Ovary (tissue), 3 donors: Measurements from ENCODE around the gene PTMA.

Source experiments
- CTCF ChIP-seq, 3 donors: fragments of 450-650 bp in 2 of 3; fragments of 200-600 bp in 1 of 3; IDR thresholded peaks; one replicate each; pipeline versions ENCODE4 v1.5.1 to v1.8.0; 2016 to 2022; ENCODE audit warnings: antibody characterized with exemption in 3 of 3, mild to moderate bottlenecking in 1 of 3
- EP300 ChIP-seq: sonication (generic); formaldehyde crosslinking; IDR thresholded peaks from one replicate; pipeline ENCODE4 v1.6.1; 2017; ENCODE audit warnings: antibody characterized with exemption
- POLR2A ChIP-seq: fragments of 450-650 bp; IDR thresholded peaks from one replicate; pipeline ENCODE4 v1.6.1; 2017; ENCODE audit warnings: antibody characterized with exemption, mild to moderate bottlenecking, moderate library complexity
- donor health status: DM: no; HTN: no; CAD: no.

GRCh38 chr2:231671270-231672050 lies 36.9 kb upstream of the PTMA start:
- TF ChIP-seq POLR2A (no peak), CTCF (IDR thresholded peaks at IDR 0.05) (no peak), EP300 (no peak)
